Measurements from ENCODE around the gene WFDC6. TPM values are rescaled to one million over a fixed set of nuclear protein-coding genes. Genes with fewer than 3 reads are reported as not detected.

WFDC6 gene
- total RNA-seq, 1 donor from 2014 or later: not detected

Other genes starting within 250 kb of the WFDC6 start
- gene RBPJL, start 232.6 kb downstream of the WFDC6 start, total RNA-seq: not detected in 2 replicates
- gene MATN4, start 231.2 kb downstream of the WFDC6 start, total RNA-seq: not detected in 2 replicates
- 155 and 175 TPM in 2 replicates for gene SDC4, start 191.1 kb downstream of the WFDC6 start, total RNA-seq
- 54.3 and 55.2 TPM in 2 replicates for gene SYS1, start 176.3 kb downstream of the WFDC6 start, total RNA-seq
- not detected in 2 replicates for gene TP53TG5, start 161.2 kb downstream of the WFDC6 start, total RNA-seq
- 57.2 and 64.4 TPM in 2 replicates for gene DBNDD2, start 131.2 kb downstream of the WFDC6 start, total RNA-seq
- gene PIGT, start 123.3 kb downstream of the WFDC6 start, total RNA-seq: 69.8 and 92.7 TPM in 2 replicates
- 78.5 and 84.9 TPM in 2 replicates for gene WFDC2, start 69.7 kb downstream of the WFDC6 start, total RNA-seq
- not detected in 2 replicates for gene SPINT3, start 23.9 kb downstream of the WFDC6 start, total RNA-seq
- not detected in 2 replicates for gene EPPIN, start 7.9 kb upstream of the WFDC6 start, total RNA-seq
- gene WFDC8, start 39.8 kb upstream of the WFDC6 start, total RNA-seq: not detected in 2 replicates
- not detected in 2 replicates for gene WFDC10A, start 90.3 kb upstream of the WFDC6 start, total RNA-seq
- gene WFDC9, start 91.8 kb upstream of the WFDC6 start, total RNA-seq: not detected in 2 replicates
- gene WFDC11, start 130.8 kb upstream of the WFDC6 start, total RNA-seq: not detected in 2 replicates
- gene WFDC13, start 162.6 kb upstream of the WFDC6 start, total RNA-seq: not detected in 2 replicates
- not detected in 2 replicates for gene WFDC10B, start 165.5 kb upstream of the WFDC6 start, total RNA-seq
- gene SPINT4, start 182.9 kb upstream of the WFDC6 start, total RNA-seq: not detected in 2 replicates